ENCODE data around the gene KIAA0753.

- TF ChIP-seq, protein P1, sequence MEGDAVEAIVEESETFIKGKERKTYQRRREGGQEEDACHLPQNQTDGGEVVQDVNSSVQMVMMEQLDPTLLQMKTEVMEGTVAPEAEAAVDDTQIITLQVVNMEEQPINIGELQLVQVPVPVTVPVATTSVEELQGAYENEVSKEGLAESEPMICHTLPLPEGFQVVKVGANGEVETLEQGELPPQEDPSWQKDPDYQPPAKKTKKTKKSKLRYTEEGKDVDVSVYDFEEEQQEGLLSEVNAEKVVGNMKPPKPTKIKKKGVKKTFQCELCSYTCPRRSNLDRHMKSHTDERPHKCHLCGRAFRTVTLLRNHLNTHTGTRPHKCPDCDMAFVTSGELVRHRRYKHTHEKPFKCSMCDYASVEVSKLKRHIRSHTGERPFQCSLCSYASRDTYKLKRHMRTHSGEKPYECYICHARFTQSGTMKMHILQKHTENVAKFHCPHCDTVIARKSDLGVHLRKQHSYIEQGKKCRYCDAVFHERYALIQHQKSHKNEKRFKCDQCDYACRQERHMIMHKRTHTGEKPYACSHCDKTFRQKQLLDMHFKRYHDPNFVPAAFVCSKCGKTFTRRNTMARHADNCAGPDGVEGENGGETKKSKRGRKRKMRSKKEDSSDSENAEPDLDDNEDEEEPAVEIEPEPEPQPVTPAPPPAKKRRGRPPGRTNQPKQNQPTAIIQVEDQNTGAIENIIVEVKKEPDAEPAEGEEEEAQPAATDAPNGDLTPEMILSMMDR (IDR thresholded peaks at IDR 0.05), result no peak
- TF ChIP-seq POLR2A (IDR thresholded peaks at IDR 0.05) (no peak), EP300 (IDR thresholded peaks at IDR 0.05) (no peak), POLR2AphosphoS5 (IDR thresholded peaks at IDR 0.05) (no peak)
Measured at GRCh38 chr17:6648181-6648580, 7.7 kb upstream of the KIAA0753 start.
